ENCODE measurements around the gene NXF1. TPM values are rescaled to one million over a fixed set of nuclear protein-coding genes. Genes with fewer than 3 reads are reported as not detected.

The NXF1 gene
- total and polyA plus RNA-seq, 2 of the 8 experiments (the other 6 are each of a cell fraction or from before 2014, with no cell fraction given): 48.1 to 49.8 TPM

DNA sequence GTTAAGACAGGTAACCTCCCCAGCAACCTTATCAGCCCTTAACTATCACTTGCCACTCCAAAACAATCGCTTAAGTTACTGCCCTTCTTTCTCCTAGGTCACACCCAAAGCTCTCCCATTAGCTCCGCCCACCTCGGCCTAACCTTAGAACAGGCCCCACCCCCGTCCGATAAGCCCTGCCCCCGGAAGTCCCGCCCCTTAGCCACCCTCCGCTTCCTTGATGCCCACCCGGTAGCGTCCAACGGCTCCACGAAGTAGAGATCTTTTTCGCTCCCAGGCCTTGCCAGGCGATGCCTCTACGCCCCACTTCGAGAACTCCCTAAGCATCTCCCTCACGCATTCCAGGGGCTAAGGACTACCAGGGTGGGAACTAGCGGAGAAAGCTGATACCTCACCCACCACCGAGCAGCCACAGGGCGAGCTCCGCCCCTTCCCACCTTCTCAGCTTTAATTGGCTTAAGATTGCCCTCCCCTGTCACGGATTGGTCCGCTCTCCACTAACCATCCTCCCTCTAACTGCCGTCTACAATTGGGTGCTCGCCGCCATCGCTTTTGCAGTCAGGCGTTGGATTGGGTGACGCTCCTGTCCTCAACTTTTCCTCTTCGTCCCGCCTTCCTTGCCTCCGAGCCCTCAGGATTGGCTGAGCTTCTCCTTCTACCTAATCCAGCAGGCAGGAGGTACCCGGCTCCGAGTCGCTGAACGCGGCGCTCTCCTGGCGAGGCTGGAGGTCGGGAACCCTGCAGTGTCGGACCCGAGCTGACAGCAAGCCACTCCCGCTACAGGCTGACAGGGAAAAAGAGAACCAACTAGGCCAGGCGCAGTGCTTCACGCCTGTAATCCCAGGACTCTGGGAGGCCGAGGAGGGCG, 51.3 kb downstream of the NXF1 start, which contains the start of gene ZBTB3:
Gene ZBTB3, minus strand, starts transcription at position 425 of the 868 bp plus-strand sequence. CDS start 496 bp downstream, outside the sequence.
- H2BK12ac ChIP-seq (ENCODE audit: low read depth, low read length): peak within 1 kb of the TSS; percentile 82; the same call in 1 of the 2 replicates
- H4K20me1 ChIP-seq (replicated peaks in 1 of 2; ENCODE audit: control insufficient read depth in 1 of 2, insufficient read depth in 2 of 2, low read length in 2 of 2): peaks cover 14 to 19% of the 10 kb centered on the region in 2 experiments
- peak within 1 kb of the TSS; percentile 39 for H3K56ac ChIP-seq (replicated peaks; ENCODE audit: insufficient read length, low read depth, low read length)
- peak within 1 kb of the TSS; percentile 99 for H3K18ac ChIP-seq (ENCODE audit: extremely low read depth, low read length)
- H2BK20ac ChIP-seq (ENCODE audit: low read length): no peak within 1 kb of the TSS
- no peaks in the 10 kb centered on the region; the same call in 1 of the 2 replicates for H3K23me2 ChIP-seq (ENCODE audit: low read depth, low read length)
- peak within 1 kb of the TSS; percentile 57 for H4K91ac ChIP-seq (replicated peaks; ENCODE audit: insufficient read length, low read length)
- H2AK5ac ChIP-seq (ENCODE audit: low read depth, low read length): no peak within 1 kb of the TSS
- peak within 1 kb of the TSS; percentile 63 to 82 for H3K4me2 ChIP-seq (ENCODE audit: insufficient read depth in 1 of 2, low read depth in 2 of 2, low read length in 2 of 2)
- CTCF ChIA-PET (ENCODE audit: partially characterized antibody): interaction anchor here (0.6 to 5.4 kb wide), 14 partner anchors 8 to 160 kb away, joined by 3 to 48 read pairs (median 4); partner anchors contain the start of genes HNRNPUL2, POLR2G, TAF6L and TMEM179B
- H3K4me3 ChIP-seq (ENCODE audit: extremely low read depth in 1 of 4, insufficient read depth in 2 of 4, low read depth in 3 of 4, low read length in 4 of 4): peak within 1 kb of the TSS; percentile 74 to 89 (median 82)
- DNase-seq (ENCODE audit: low read depth in 1 of 2, low spot score in 2 of 2) (peak; percentile 97 to 99), FAIRE-seq (peak; percentile 90)
- peak within 1 kb of the TSS; percentile 60 to 95 (median 86) for H3K9ac ChIP-seq (replicated peaks in 1 of 4; ENCODE audit: extremely low read depth in 1 of 4, low read depth in 3 of 4, low read length in 3 of 4)
- peaks cover 14 to 33% (median 17%) of the 10 kb centered on the region in 4 experiments for H3K36me3 ChIP-seq (ENCODE audit: control insufficient read depth in 2 of 4, insufficient read depth in 4 of 4, low read length in 3 of 4)
- no peaks in the 10 kb centered on the region for H3K27me3 ChIP-seq (replicated peaks in 1 of 4; ENCODE audit: control insufficient read depth in 3 of 4, extremely low read depth in 1 of 4, insufficient read depth in 3 of 4, low read length in 3 of 4)
- H2BK5ac ChIP-seq (ENCODE audit: low read depth, low read length): peak within 1 kb of the TSS; percentile 96
- peaks cover 10 to 55% of the 10 kb centered on the region in 2 experiments for H3K79me2 ChIP-seq (ENCODE audit: control insufficient read depth in 1 of 2, insufficient read depth in 2 of 2, low read length in 2 of 2)
- no peak within 1 kb of the TSS for H2BK120ac ChIP-seq (replicated peaks; ENCODE audit: low read depth, low read length)
- POLR2A ChIA-PET (ENCODE audit: partially characterized antibody): interaction anchor here (0.7 to 16.9 kb wide), 32 partner anchors 8 to 180 kb away, joined by 3 to 192 read pairs (median 6); partner anchors contain the start of genes BSCL2, C11orf98, CSKMT and EEF1G
- H2BK15ac ChIP-seq (ENCODE audit: low read length): no peak within 1 kb of the TSS
- no peaks in the 10 kb centered on the region for H3K9me3 ChIP-seq (ENCODE audit: insufficient read depth in 2 of 2, low read depth in 1 of 2, low read length in 1 of 2)
- no peak within 1 kb of the TSS for H3K4ac ChIP-seq (replicated peaks; ENCODE audit: insufficient read length, low read depth, low read length)
- H3K14ac ChIP-seq (ENCODE audit: insufficient read length): no peak within 1 kb of the TSS
- peaks cover 4 to 9% (median 6%) of the 10 kb centered on the region in 4 experiments for H3K4me1 ChIP-seq (replicated peaks in 1 of 4; ENCODE audit: control insufficient read depth in 3 of 4, insufficient read depth in 4 of 4, low read length in 3 of 4)
- peaks cover 16% of the 10 kb centered on the region for H3K79me1 ChIP-seq (ENCODE audit: low read depth, low read length)
- H4K5ac ChIP-seq (ENCODE audit: insufficient read length, low read depth, low read length): peak within 1 kb of the TSS; percentile 98
- peak within 1 kb of the TSS; percentile 86 for H3K27ac ChIP-seq (ENCODE audit: low read depth, low read length)
- peak within 1 kb of the TSS; percentile 99 for H2AFZ ChIP-seq (ENCODE audit: low read length)
- 3% methylated on average over 42 of the region's 47 CpGs; no CpG with 5 or more reads in 1 of the 2 experiments for WGBS, 2 experiments (ENCODE audit: extremely low coverage in 1 of 2, insufficient coverage in 1 of 2, insufficient read length in 1 of 2, insufficient replicate concordance in 2 of 2, low coverage in 1 of 2, low lambda C conversion rate in 2 of 2, missing lambda C conversion rate in 1 of 2)
- no peak within 1 kb of the TSS for H3K23ac ChIP-seq (ENCODE audit: insufficient read length)
- peak within 1 kb of the TSS; percentile 98; the same call in 1 of the 2 replicates for H4K8ac ChIP-seq (ENCODE audit: extremely low read depth, insufficient read depth, low read length)
- TF ChIP-seq POU5F1 (IDR thresholded peaks at IDR 0.05; ENCODE audit: low read depth, low read length): no peak
- peak; percentile 79 for TF ChIP-seq POLR2AphosphoS5 (IDR thresholded peaks at IDR 0.05; ENCODE audit: low read depth, low read length)
- TF ChIP-seq ASH2L (IDR thresholded peaks at IDR 0.05; ENCODE audit: low read length): no peak
- TF ChIP-seq POLR2A (IDR thresholded peaks at IDR 0.05; ENCODE audit: control extremely low read depth in 1 of 2, low read depth in 2 of 2, low read length in 2 of 2): peak; percentile 37 to 79
- no peak for TF ChIP-seq ZNF274 (IDR thresholded peaks at IDR 0.05; ENCODE audit: borderline replicate concordance, extremely low read depth, low read length)
- no peak for TF ChIP-seq CBX8 (IDR thresholded peaks at IDR 0.05; ENCODE audit: borderline replicate concordance, low read depth, low read length)
- no peak for TF ChIP-seq EZH2 (IDR thresholded peaks at IDR 0.05; ENCODE audit: low read depth, low read length, severe bottlenecking)
- TF ChIP-seq, protein P1, sequence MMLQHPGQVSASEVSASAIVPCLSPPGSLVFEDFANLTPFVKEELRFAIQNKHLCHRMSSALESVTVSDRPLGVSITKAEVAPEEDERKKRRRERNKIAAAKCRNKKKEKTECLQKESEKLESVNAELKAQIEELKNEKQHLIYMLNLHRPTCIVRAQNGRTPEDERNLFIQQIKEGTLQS (IDR thresholded peaks at IDR 0.05; ENCODE audit: insufficient read depth, low read depth, low read length): no peak
- TF ChIP-seq EGR1 (IDR thresholded peaks at IDR 0.05; ENCODE audit: borderline replicate concordance, low read depth, low read length): no peak

Data from H1 (cell line).